LHCN-M2 (cell line): ENCODE data around the gene DENND1C. TPM values are rescaled to one million over a fixed set of nuclear protein-coding genes. Genes with fewer than 3 reads are reported as not detected.
"Not testable (repeated sequence)": the region's sequence is repeated elsewhere in the genome, so short reads cannot be mapped to it uniquely, and the experiment has no call there.

Source experiments
- DNase-seq: peaks from one replicate; pipeline ENCODE4 v3.0.0-alpha.2; 2012; ENCODE audit warnings: low read depth
- total RNA-seq: library from RNA; depleted of rRNA; stranded (reverse); fragments of >200 nt; gene quantifications from 2 replicates; pipeline ENCODE4 v1.2.3, GENCODE V29; 2014

DENND1C gene
- total RNA-seq, 1 experiment from 2014 or later, result not detected

- no peak for DNase-seq
These were observed 27.8 kb upstream of the DENND1C start for GRCh38 chr19:6509118-6509971.

- DNase-seq, result not testable (repeated sequence)
These were observed 26.6 kb upstream of the DENND1C start for GRCh38 chr19:6508028-6508771.

GRCh38 chr19:6503407-6504201, 22.0 kb upstream of the DENND1C start:
- no peak for DNase-seq

GRCh38 chr19:6501740-6502648, 20.4 kb upstream of the DENND1C start, which contains the start of gene TUBB4A:
TSS of gene TUBB4A (minus strand) at chr19:6502309. CDS start at chr19:6502212, 97 bp downstream.
- DNase-seq, result no peak

- no peak for DNase-seq
These were observed 19.5 kb upstream of the DENND1C start for GRCh38 chr19:6500837-6501739.

- no peak for DNase-seq
These were observed 17.6 kb upstream of the DENND1C start for GRCh38 chr19:6499052-6499790.

GRCh38 chr19:6498294-6499036, 16.9 kb upstream of the DENND1C start:
- DNase-seq, result no peak

GRCh38 chr19:6495947-6496346, 14.4 kb upstream of the DENND1C start:
- DNase-seq, result no peak

- no peak for DNase-seq
These were observed 12.9 kb upstream of the DENND1C start for GRCh38 chr19:6494438-6495036.

GRCh38 chr19:6491802-6492592, 10.4 kb upstream of the DENND1C start:
- DNase-seq, result no peak

- no peak for DNase-seq
These were observed 8.5 kb upstream of the DENND1C start for GRCh38 chr19:6490134-6490533.

- DNase-seq, result no peak
These were observed 7.9 kb upstream of the DENND1C start for GRCh38 chr19:6489278-6490061.

GRCh38 chr19:6484831-6485230, 3.2 kb upstream of the DENND1C start:
- no peak for DNase-seq

- no peak for DNase-seq
These were observed 2.6 kb upstream of the DENND1C start for GRCh38 chr19:6484230-6484629.

- DNase-seq, result no peak
These were observed 1.6 kb upstream of the DENND1C start for GRCh38 chr19:6483235-6483634.

GRCh38 chr19:6482343-6482686, 728 bp upstream of the DENND1C start:
- DNase-seq, result no peak
